Tibial nerve (tissue), 4 donors: ENCODE results near the gene ORC5.

Source experiments
- EP300 ChIP-seq, 2 donors: sonication (generic); formaldehyde crosslinking; IDR thresholded peaks; one replicate each; pipeline ENCODE4 v1.6.1; 2017; ENCODE audit warnings: antibody characterized with exemption in 2 of 2, mild to moderate bottlenecking in 1 of 2
- POLR2A ChIP-seq, 2 donors: fragments of 450-650 bp; IDR thresholded peaks; one replicate each; pipeline ENCODE4 v1.6.1; 2017; ENCODE audit warnings: antibody characterized with exemption in 2 of 2, mild to moderate bottlenecking in 2 of 2, moderate library complexity in 2 of 2
- TF ChIP-seq, protein P1 (sequence below), 5 experiments: fragments of 200-600 bp in 3 of 5; fragments of 450-650 bp in 2 of 5; sonication (generic) in 3 of 5; IDR thresholded peaks; one replicate each; pipeline ENCODE4 v1.5.1; 2016 to 2019; ENCODE audit warnings: antibody characterized with exemption in 5 of 5, mild to moderate bottlenecking in 3 of 5, moderate library complexity in 2 of 5

DNA sequence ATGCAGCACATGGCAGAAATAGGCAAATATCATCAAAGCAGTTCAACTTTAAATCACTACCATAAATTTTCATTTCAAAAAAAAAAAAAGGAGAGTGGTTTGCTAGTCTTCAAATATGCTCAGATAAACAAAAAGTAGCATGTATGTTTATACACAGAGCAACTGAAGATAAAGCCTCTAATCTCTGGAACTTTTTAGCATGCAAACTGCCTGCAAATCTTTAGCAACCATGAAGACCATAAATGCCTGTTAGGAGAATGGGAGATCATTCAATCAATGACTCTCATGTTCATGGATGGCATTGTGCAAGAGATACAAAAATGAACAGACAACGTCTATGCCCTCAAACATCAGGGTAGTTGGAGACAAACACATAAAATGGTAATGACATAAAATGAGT is 57.3 kb downstream of the ORC5 start:
- TF ChIP-seq, protein P1, sequence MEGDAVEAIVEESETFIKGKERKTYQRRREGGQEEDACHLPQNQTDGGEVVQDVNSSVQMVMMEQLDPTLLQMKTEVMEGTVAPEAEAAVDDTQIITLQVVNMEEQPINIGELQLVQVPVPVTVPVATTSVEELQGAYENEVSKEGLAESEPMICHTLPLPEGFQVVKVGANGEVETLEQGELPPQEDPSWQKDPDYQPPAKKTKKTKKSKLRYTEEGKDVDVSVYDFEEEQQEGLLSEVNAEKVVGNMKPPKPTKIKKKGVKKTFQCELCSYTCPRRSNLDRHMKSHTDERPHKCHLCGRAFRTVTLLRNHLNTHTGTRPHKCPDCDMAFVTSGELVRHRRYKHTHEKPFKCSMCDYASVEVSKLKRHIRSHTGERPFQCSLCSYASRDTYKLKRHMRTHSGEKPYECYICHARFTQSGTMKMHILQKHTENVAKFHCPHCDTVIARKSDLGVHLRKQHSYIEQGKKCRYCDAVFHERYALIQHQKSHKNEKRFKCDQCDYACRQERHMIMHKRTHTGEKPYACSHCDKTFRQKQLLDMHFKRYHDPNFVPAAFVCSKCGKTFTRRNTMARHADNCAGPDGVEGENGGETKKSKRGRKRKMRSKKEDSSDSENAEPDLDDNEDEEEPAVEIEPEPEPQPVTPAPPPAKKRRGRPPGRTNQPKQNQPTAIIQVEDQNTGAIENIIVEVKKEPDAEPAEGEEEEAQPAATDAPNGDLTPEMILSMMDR (IDR thresholded peaks at IDR 0.05), result no peak
- TF ChIP-seq POLR2A (IDR thresholded peaks at IDR 0.05), result no peak
- no peak for TF ChIP-seq EP300 (IDR thresholded peaks at IDR 0.05)
